ENCODE measurements around the gene SUSD5.
"Not testable (repeated sequence)": the region's sequence is repeated elsewhere in the genome, so short reads cannot be mapped to it uniquely, and the experiment has no call there.

SUSD5 gene

DNA sequence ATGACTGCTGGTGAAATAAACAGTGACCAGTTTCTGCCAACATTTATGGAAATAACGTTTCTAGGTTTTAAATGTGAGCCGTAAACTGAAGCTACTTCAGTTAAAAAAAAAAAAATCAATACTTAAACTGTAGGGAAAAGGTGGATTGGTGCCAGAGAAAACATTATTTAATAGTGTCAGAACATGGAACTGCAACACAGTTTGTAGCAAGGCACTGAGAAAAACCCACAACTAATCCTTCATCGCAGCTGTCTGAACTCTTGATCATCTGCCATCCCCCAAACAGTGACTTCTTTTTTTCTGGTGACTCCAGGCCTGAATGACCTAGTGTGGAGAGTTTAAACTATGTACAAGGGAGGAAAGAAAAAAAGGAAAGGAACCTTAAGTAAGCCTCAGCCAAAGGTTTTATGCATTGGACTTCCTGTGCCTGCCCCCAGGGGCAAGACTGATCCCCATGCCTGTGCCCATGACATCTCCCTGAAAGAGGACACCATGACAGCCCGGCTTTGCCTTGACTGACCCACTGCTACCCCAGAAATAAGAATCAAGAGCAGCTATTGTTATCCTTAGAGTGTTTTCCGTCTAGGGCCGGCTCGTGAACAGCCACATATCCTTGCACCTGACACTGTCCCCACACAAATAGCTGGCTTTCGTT lies 71.7 kb downstream of the SUSD5 start:
- peak; percentile 56 for DNase-seq

DNA sequence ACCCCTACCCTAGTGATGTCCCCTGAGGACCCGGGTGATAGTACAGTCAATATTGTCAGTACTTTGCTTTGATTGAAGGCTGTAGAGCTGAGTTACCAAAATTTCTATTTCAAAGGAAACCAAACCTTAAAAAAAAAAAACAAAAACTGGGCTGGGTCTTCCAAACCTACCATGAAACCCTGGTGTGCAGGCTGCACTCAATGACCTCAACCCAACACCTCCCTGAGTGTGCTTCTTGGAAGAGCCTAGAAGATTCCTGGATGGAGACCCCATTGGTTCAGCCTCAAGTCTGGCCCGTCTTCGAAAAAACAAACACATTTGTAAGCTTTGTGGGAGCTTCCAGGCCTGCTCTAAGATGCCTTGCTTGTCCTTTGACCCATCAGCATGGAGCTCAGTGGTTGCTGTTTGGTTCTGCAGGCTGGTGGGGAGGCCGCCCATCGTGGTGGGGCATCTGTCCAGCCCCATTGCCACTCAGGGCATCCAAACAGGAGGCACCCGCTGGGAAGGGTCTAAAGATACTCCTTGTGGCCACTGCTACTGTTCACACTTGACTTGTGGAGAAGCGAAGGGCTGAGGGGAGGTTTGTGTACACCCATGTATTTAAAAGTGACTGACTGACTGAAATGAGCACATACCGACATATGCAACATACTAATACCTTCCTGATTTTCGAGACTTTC lies 72.6 kb downstream of the SUSD5 start:
- DNase-seq, result no peak

GRCh38 chr3:33145221-33145900 lies 73.2 kb downstream of the SUSD5 start:
- no peak for DNase-seq

DNA sequence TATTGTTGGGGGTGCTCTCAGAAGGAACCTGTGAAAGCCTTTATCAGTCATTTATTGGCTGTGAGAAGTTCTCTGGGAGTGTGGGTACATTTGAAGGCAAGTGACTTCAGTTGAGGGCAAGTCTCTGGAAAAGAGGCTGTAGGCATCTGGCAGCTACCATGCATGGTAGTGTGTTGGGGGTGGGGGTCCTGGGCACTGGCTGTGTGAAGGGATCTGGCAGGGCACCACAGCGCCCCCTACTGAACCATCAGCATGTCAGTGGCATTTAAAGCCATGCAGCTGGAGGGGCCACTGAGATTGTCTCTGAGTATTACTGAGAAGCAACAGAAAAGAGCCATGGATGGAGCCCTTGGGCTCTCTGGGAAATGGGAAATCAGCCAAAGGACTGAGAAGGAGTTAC lies 74.2 kb downstream of the SUSD5 start:
- no peak for DNase-seq

DNA sequence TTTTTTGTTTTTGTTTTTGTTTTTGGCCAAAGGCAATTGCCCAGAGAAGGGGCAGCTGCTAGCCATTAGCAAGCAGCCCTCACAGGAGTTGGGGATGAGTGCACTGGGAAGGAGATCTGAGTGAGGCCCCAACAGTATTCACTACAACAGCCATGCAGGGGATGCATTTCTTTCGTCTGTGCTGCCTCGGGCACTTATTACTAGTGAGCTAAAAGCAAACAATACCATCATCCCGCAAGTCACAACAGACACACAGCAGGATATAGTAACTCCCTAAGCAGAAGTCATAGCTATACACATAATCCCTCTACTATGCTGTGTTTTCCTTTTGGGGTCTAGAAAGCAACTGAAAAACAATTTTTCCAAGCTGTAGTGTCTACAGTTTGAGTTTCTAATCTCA lies 77.6 kb downstream of the SUSD5 start:
- no peak for DNase-seq

DNA sequence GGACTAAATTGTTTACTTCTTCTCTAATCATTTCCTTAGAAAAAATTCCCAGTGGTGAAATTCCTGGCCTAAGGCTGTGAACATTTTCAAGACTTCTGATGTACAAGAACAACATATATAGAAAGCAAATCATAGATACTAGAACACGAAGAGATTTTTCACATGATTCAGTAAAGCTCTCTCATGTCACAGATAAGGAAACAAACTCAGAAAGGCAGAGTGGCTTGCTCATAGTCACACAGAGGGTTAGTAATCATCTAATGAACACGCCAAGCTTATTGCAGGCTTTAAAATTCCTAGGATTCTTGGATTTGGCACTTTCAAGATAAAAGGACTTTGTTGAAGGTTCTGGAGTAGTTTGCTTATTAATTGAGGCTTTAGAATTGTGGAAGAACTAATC lies 78.6 kb downstream of the SUSD5 start:
- no peak for DNase-seq

DNA sequence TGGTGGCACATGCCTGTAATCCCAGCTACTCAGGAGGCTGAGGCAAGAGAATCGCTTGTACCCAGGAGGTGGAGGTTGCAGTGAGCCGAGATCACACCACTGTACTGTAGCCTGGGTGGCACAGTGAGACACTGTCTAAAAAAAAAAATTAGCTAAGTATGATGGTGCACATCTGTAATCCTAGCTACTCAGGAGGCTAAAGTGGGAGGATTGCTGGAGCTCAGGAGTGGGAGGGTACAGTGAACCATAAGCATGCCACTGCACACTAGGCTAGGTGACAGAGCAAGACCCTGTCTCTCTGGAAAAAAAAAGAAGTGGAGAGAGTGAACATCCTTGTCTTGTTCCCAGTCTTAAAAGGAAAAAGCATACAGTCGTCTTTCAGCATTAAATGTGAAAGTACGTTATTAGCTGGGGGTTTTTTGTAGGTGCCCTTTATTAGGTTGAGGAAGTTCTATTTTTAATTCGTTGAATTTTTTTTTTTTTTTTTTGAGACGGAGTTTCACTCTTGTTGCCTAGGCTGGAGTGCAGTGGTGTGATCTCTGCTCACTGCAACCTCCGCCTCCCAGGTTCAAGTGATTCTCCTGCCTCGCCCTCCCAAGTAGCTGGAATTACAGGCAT lies 79.5 kb downstream of the SUSD5 start:
- DNase-seq, result not testable (repeated sequence)

DNA sequence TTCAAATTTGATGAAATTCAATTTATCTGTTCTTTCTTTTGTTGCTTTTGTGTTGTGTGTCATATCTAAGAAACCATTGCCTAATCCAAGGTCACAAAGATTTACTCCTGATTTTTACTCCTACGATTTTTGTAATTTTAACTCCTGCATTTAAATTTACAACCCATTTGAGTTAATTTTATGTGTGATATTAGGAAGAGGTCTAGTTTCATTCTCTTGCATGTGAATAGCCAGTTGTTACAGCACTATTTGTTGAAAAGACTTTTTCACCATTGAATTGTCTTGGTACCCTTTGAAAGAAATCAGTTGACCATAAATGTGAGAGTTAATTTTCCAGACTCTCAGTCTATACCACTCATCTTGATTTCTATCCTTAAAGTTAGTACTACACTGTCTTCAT lies 80.9 kb downstream of the SUSD5 start:
- DNase-seq, result no peak

- peak; percentile 56 for DNase-seq
Observed at GRCh38 chr3:33134026-33134625, 84.5 kb downstream of the SUSD5 start.

DNA sequence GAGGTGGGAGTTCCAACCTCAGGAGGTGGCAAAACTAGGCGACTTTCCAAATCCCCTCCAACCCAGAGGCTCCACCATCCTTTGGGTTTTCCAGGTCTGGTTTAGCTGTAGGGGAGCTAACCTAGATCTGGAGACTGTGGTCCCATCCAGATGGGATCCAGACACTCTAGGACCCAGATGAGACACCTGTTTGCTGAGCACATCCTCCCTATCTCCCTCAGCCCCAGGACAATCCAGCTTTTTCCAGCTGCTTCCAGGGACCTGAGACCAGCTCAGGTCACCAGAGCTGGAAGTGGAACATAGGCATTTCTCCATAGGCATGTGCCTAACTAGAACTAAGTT lies 86.6 kb downstream of the SUSD5 start:
- DNase-seq, result no peak

DNA sequence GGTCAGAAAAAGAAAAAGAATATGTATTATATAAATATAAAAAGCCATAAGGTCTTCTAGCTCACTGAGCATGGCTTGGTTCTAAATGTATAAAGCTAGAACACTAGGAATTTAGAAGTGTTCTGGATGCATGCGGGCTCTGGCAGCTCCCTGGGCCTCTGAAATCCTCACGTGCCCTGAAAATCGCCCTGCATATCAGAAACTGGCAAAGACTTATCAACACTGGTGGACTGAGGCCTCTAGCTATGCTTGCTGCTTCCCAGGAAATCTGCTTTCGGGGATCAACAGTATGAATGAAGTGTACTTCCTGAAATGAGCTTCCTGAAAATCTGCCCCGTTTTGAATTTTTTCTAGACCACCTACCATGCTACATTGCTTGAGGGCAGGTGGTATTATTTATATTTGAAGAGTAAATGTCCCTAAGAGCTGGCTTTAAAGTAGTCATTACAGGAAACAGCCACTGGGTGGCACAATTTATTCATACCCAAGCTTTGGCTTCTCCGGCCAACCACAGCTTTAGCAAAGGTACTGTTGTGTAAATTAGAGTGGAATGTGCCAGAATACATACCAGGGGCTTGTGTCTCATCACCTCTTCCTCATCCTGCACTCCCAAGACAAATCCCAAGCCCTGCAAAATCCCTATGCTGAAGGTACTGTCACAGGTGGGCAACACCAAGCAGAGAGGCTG lies 87.1 kb downstream of the SUSD5 start:
- peak; percentile 73 for DNase-seq

DNA sequence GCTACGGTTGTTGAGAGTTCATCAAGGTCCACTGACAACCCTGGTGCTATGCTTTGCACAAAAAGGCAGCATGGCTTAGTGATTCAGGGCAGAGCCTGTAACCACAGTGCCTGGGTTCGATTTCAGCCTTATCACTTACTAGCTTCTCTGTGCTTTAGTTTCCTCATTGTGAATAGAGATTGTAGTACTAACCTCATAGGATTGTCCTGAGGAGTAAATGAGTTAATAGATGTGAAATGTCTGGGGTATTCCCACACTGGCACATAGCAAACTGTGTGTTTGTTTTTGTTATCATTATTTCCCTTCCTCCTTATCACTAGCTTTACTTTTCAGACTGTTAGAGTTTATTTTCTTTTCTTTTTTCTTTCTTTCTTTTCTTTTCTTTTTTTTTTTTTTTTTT lies 88.5 kb downstream of the SUSD5 start:
- DNase-seq, result no peak

DNA sequence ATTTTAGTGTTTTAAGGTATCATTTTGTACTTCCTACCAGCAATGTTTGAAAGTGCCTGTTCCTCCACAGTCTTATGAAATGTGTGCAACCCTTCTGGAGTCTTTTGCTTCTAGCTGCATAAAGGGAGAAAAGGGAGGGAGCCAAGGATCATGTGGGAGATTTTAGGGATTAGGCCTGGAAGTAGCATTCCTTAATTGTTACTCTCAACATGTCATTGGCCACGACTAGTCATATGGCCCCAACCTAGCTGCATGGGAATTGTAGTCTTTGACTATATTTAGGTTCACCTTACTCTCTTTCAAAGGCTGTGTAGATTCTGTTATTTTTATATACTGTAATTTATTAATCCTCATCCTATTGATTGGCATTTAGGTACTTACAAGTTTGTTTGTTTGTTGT lies 89.9 kb downstream of the SUSD5 start:
- no peak for DNase-seq

- DNase-seq, result no peak
Observed at GRCh38 chr3:33125840-33126239, 92.8 kb downstream of the SUSD5 start.

- no peak for DNase-seq
Observed at GRCh38 chr3:33124638-33125037, 94.0 kb downstream of the SUSD5 start.

- DNase-seq, result no peak
Observed at GRCh38 chr3:33122991-33123390, 95.6 kb downstream of the SUSD5 start.

GRCh38 chr3:33119891-33120290 lies 98.7 kb downstream of the SUSD5 start:
- no peak for DNase-seq

DNA sequence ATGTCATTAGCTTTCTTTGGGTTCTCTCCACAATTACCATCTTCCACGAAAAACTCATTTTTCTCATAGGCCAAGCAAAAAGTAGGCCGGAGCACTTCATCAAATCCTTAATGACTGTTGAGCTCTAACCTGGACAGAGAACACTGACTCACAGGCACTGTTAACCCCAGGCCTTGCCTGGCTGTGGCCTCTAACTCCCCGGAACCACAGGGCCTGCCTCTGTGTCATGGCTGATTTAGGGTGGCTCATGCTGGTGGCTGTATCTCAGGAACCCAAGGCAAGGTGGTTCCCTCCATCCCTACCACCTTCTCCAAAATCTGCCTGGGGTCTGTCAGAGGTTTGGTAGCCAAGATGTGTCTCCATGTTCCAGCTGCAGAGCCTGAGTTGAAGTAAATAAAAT lies 101.1 kb downstream of the SUSD5 start:
- DNase-seq, result no peak

GRCh38 chr3:33115024-33115768 lies 103.4 kb downstream of the SUSD5 start:
- DNase-seq, result peak; percentile 79

DNA sequence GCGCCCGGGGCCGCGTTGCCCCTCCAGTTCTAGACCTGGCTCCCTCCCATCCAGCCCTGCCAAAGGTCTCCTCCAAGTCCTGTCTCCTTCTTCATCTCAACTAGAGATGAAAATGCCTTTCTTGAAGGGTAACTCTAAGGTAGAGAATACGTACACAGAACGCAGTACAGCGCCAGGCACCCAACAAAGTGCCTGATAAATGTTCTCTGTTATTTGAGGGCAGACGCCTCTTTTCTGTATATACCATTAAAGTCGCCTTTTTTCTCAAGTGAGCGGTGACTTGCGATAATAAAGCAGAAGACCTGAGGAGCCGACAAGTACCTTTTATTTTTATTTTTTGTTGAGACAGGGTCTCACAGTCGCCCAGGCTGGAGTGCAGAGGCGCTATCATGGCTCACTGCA lies 104.0 kb downstream of the SUSD5 start:
- DNase-seq, result no peak

GRCh38 chr3:33113772-33114621 lies 104.6 kb downstream of the SUSD5 start, which contains the start of gene CRTAP:
TSS of gene CRTAP (plus strand) at chr3:33114014. CDS start at chr3:33114078, 64 bp downstream.
- DNase-seq, result peak; percentile 95
